SK-N-SH (cell line): ENCODE data around the gene EDEM2.

ENCODE experiments used
- CTCF ChIP-seq: fragments of 200-600 bp; sonication (generic); IDR thresholded peaks from 2 replicates; pipeline ENCODE4 v1.6.1; 2017; ENCODE audit warnings: antibody characterized with exemption, mild to moderate bottlenecking, moderate library complexity
- ELF1 ChIP-seq: IDR thresholded peaks from 2 replicates; pipeline ENCODE4 v1.4.0; 2012
- JUND ChIP-seq: IDR thresholded peaks from 2 replicates; pipeline ENCODE4 v1.4.0; 2012
- POLR2AphosphoS5 ChIP-seq: IDR thresholded peaks from 2 replicates; pipeline ENCODE4 v1.6.1; 2012; ENCODE audit warnings: low read depth, low read length
- TAF1 ChIP-seq: IDR thresholded peaks from 2 replicates; pipeline ENCODE4 v1.6.1; 2012; ENCODE audit warnings: low read depth, mild to moderate bottlenecking, low read length, moderate library complexity, borderline replicate concordance
- TEAD4 ChIP-seq: IDR thresholded peaks from 2 replicates; pipeline ENCODE4 v1.4.0; 2012; ENCODE audit warnings: mild to moderate bottlenecking, borderline replicate concordance; ENCODE audit not compliant: insufficient read depth
- USF2 ChIP-seq: fragments of 150-350 bp; IDR thresholded peaks from 2 replicates; pipeline ENCODE4 v1.6.1; 2017; ENCODE audit warnings: antibody characterized with exemption, low read length, low read depth, borderline replicate concordance
- ZBTB33 ChIP-seq: IDR thresholded peaks from 2 replicates; pipeline ENCODE4 v1.4.0; 2012; ENCODE audit warnings: low read depth, borderline replicate concordance

GRCh38 chr20:35077341-35077740 lies 69.8 kb downstream of the EDEM2 start:
- TF ChIP-seq JUND, result no peak
- no peak for TF ChIP-seq ELF1
- TF ChIP-seq TAF1, result no peak
- TF ChIP-seq CTCF, result no peak
- TF ChIP-seq TEAD4, result no peak
- no peak for TF ChIP-seq USF2
- TF ChIP-seq ZBTB33, result no peak
- TF ChIP-seq POLR2AphosphoS5, result no peak
